Esophagus squamous epithelium (tissue), 4 donors: ENCODE measurements around the gene ITPKB.

Experiments
- POLR2A ChIP-seq, 4 donors: fragments of 450-650 bp; IDR thresholded peaks; one replicate each; pipeline ENCODE4 v1.6.1; 2017; ENCODE audit warnings: antibody characterized with exemption in 4 of 4, mild to moderate bottlenecking in 4 of 4, moderate library complexity in 3 of 4
- TF ChIP-seq, protein P1 (sequence below), 6 experiments: fragments of 450-650 bp in 4 of 6; fragments of 200-600 bp in 2 of 6; sonication (generic) in 2 of 6; IDR thresholded peaks; one replicate each; pipeline ENCODE4 v1.5.1; 2016 to 2019; ENCODE audit warnings: antibody characterized with exemption in 6 of 6, mild to moderate bottlenecking in 4 of 6, moderate library complexity in 4 of 6

- TF ChIP-seq, protein P1, sequence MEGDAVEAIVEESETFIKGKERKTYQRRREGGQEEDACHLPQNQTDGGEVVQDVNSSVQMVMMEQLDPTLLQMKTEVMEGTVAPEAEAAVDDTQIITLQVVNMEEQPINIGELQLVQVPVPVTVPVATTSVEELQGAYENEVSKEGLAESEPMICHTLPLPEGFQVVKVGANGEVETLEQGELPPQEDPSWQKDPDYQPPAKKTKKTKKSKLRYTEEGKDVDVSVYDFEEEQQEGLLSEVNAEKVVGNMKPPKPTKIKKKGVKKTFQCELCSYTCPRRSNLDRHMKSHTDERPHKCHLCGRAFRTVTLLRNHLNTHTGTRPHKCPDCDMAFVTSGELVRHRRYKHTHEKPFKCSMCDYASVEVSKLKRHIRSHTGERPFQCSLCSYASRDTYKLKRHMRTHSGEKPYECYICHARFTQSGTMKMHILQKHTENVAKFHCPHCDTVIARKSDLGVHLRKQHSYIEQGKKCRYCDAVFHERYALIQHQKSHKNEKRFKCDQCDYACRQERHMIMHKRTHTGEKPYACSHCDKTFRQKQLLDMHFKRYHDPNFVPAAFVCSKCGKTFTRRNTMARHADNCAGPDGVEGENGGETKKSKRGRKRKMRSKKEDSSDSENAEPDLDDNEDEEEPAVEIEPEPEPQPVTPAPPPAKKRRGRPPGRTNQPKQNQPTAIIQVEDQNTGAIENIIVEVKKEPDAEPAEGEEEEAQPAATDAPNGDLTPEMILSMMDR (IDR thresholded peaks at IDR 0.05), result no peak
- no peak for TF ChIP-seq POLR2A (IDR thresholded peaks at IDR 0.05)
These were observed 156.1 kb downstream of the ITPKB start for GRCh38 chr1:226582966-226583365.
